ENCODE data around the gene WIPF1.

WIPF1 gene

GRCh38 chr2:174529916-174530315 lies 67.7 kb downstream of the WIPF1 start:
- DNase-seq = no peak

DNA sequence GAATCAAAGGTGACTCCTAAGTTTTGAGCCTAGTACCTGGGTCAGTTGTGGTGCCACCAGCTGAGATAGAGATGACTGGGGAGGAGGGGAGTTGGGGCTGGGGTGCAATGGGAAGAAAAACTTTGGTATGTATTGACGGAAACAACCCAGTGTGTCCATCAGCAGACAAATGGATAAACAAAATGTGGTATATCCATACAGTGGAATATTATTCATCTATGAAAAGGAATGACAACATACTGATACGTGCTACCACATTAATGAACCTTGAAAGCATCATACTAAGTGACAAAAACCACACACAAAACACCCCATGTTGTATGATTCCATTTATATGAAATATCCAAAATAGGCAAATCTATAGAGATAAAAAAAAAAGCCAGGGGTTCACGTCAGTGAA lies 69.6 kb downstream of the WIPF1 start:
- no peak for DNase-seq

DNA sequence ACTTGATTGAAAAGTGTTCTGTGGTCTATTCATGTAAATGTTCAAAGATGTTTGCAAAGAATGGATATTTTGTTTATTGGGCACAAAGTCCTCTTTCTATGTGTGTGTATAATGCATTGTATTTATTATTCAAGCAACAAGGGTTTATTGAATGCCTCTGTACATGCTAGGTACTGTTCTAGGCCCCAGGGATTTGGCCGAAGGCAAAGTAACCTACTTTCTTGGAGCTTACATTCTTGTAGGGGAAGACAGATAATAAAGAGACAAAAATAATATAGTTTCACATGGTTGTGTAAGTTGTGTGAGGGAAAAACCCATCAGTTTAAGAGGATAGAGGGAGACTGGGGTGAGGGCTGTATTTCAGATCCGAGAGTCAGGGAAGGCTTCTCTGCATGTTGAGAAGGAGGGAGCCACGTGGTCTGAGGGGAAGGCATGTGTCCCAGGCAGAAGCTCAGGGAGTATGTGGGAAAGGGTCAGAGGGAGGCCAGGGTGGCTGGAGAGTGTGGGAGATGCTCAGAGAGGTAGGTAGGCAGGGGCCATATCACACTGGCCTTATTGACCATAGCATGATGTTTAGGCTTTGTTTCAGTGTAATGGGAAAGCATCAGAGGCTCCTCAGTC lies 70.4 kb downstream of the WIPF1 start:
- no peak for DNase-seq

- DNase-seq = no peak
Observed at GRCh38 chr2:174524527-174524926, 73.1 kb downstream of the WIPF1 start.

DNA sequence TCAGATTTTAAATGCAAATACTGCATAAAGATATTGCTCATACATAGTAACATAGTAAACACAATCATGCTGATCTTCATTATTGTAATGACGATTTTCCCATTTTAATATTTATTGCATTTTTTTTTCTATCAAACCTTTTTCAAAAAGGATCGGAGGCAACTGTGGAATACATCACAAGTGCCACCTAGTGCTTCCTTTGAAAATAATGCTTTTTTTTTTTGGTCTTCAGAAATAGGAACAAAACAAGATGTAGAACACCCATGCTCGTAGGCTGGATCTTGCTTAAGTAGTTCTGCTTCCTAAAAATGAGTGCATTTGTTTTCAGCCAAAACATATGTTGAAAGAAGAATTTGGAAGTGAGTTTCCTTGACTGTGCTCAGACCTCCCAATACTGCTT lies 75.1 kb downstream of the WIPF1 start:
- no peak for DNase-seq

- DNase-seq = no peak
Observed at GRCh38 chr2:174518395-174518794, 79.2 kb downstream of the WIPF1 start.

DNA sequence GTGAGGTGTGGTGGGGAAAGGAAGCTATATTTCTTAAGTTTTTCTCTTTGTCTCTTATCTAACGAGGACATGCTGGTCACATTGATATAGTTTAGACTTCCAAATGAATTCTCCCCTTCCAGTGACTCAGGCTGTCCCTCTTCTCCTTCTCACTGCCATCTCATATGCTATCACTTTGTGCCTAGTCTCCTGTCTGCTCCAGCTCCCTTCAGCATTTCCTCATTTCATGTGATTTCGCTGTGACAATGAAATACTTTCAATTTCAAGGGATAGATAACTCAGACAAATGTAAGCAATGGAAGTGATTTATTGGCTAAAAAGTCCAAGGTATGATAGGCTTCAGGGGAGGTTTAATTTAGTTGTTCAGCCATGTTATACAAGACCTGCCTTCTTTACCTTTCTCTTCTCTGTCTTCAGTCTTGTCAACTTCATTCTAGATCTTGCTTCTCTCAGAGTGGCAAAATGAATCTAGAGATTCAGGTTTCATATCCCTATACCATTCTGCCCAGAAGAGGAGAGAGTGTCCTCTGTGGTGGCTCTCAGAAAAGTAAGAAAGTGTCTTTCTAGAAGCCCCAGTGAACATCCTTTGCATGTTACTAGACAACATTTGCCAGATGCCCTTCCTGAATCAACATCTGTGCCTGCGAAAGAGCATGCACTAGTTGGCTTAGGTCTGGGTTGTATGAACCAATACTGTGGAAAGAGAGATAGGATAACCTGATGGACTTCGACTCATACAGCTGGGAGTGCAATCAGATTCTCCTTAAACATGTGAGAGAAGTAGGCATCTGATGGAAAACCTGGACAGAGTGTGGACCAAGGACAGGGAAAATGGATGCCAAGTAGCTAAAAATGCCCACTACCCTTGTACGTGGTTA lies 80.9 kb downstream of the WIPF1 start:
- no peak for DNase-seq

DNA sequence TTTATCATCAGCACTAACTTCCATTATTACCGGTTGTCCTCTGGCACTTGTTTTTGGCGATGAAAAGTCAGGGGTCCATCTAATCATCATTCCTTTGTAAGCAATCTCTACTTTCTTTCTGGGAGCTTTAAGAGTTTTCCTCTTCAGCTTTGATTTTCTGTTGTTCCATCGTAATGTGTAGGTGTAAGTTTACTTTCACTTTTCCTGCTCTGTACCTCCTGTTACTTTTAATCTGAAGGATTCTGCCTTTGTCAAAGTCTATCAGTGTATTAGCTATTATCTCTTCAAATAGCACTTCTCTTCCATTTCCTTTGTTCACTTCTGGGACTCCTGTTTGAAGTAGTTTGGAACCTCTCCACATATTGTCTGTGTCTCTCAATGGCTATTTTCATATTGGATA lies 85.3 kb downstream of the WIPF1 start:
- no peak for DNase-seq

DNA sequence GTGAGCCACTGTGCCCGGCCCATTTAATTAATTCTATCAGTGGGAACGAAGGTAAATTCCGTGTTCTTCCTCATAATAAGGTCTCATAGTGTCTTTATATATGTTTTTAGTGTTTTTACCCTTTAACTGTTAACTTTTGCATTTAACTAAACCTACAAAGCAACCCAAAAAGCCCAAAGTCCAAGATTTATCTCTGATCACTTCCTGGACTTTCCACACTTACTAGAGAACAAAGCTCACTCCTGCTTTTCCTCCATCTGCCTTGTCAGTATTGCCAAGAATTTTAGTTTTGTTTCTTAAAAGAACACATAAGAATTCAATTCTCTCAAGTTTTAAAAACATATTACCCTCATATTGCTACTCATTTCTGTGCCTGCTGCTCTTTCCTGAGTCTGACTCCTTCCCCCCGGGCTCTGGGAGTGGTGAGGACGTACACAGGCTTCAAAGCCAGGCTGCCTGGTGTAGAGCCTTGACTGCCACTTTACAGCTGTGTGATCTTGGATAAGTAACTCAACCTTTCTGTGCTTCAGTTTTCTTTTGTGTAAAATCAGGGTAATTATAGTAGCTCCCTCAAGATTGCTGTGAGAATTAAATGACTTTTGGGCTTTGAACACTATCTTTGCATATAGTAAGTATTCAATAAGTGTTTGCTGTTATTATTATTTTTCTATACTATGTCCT lies 85.9 kb downstream of the WIPF1 start:
- DNase-seq = no peak

- DNase-seq = no peak
Observed at GRCh38 chr2:174510583-174511189, 86.9 kb downstream of the WIPF1 start.
